ENCODE data around the gene RANBP10. TPM values are rescaled to one million over a fixed set of nuclear protein-coding genes. Genes with fewer than 3 reads are reported as not detected.

The RANBP10 gene
- total and polyA plus RNA-seq, 2 of the 13 experiments (the other 11 are each of a cell fraction or from before 2014, with no cell fraction given): 9.2 to 22.7 TPM

GRCh38 chr16:67804853-67805542 lies 1.4 kb downstream of the RANBP10 start (continued):
- TF ChIP-seq, protein P1, sequence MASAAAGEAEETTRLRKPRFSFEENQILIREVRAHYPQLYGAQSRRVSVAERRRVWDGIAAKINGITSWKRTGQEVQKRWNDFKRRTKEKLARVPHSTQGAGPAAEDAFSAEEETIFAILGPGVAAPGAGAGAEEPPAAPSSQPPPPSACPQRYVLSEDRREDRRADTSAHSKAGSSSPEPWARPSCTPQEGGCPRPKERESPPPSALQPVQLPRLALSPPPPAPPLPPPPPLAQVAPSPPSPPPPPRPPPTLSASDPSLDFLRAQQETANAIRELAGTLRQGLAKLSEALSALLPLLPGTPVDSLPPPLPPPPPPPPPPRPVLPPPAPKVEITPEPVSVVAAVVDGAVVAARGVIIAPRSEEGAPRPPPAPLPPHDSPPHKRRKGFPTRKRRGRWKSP (CRISPR knock-in tag; IDR thresholded peaks at IDR 0.05): peak; percentile 49; the same call in 1 of the 2 replicates
- TF ChIP-seq SSRP1 (CRISPR knock-in tag; IDR thresholded peaks at IDR 0.05): no peak
- TF ChIP-seq ZNF850 (CRISPR knock-in tag; conservative IDR thresholded peaks at IDR 0.05): no peak
- no peak for TF ChIP-seq MAFF (IDR thresholded peaks at IDR 0.05; ENCODE audit: low read depth, low read length)
- TF ChIP-seq KDM2A (CRISPR knock-in tag; IDR thresholded peaks at IDR 0.05; ENCODE audit: borderline replicate concordance, low read depth): no peak; the same call in 1 of the 2 replicates
- no peak for TF ChIP-seq EEA1 (CRISPR knock-in tag; IDR thresholded peaks at IDR 0.05; ENCODE audit: borderline replicate concordance)
- TF ChIP-seq ZNF766 (CRISPR knock-in tag; IDR thresholded peaks at IDR 0.05; ENCODE audit: borderline replicate concordance): no peak
- TF ChIP-seq ZNF484 (CRISPR knock-in tag; IDR thresholded peaks at IDR 0.05; ENCODE audit: borderline replicate concordance, low read depth): no peak
- no peak for TF ChIP-seq GZF1 (CRISPR knock-in tag; IDR thresholded peaks at IDR 0.05)
- TF ChIP-seq FOSL1 (CRISPR knock-in tag; IDR thresholded peaks at IDR 0.05; ENCODE audit: borderline replicate concordance): no peak
- TF ChIP-seq, protein P2, sequence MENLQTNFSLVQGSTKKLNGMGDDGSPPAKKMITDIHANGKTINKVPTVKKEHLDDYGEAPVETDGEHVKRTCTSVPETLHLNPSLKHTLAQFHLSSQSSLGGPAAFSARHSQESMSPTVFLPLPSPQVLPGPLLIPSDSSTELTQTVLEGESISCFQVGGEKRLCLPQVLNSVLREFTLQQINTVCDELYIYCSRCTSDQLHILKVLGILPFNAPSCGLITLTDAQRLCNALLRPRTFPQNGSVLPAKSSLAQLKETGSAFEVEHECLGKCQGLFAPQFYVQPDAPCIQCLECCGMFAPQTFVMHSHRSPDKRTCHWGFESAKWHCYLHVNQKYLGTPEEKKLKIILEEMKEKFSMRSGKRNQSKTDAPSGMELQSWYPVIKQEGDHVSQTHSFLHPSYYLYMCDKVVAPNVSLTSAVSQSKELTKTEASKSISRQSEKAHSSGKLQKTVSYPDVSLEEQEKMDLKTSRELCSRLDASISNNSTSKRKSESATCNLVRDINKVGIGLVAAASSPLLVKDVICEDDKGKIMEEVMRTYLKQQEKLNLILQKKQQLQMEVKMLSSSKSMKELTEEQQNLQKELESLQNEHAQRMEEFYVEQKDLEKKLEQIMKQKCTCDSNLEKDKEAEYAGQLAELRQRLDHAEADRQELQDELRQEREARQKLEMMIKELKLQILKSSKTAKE (CRISPR knock-in tag; IDR thresholded peaks at IDR 0.05; ENCODE audit: borderline replicate concordance): no peak
- no peak for TF ChIP-seq PATZ1 (CRISPR knock-in tag; IDR thresholded peaks at IDR 0.05)
- TF ChIP-seq CHD4 (IDR thresholded peaks at IDR 0.05; ENCODE audit: borderline replicate concordance, low read length): no peak
- TF ChIP-seq ZNF225 (CRISPR knock-in tag; IDR thresholded peaks at IDR 0.05): no peak
- no peak for TF ChIP-seq ZNF616 (CRISPR knock-in tag; IDR thresholded peaks at IDR 0.05; ENCODE audit: low read depth)
- TF ChIP-seq RFXAP (CRISPR knock-in tag; IDR thresholded peaks at IDR 0.05; ENCODE audit: borderline replicate concordance): no peak
- no peak for TF ChIP-seq MXD3 (CRISPR knock-in tag; IDR thresholded peaks at IDR 0.05)
- TF ChIP-seq ZNF619 (CRISPR knock-in tag; IDR thresholded peaks at IDR 0.05): no peak
- no peak for TF ChIP-seq XRCC5 (optimal IDR thresholded peaks at IDR 0.05; ENCODE audit: low read length)
- TF ChIP-seq, protein P3, sequence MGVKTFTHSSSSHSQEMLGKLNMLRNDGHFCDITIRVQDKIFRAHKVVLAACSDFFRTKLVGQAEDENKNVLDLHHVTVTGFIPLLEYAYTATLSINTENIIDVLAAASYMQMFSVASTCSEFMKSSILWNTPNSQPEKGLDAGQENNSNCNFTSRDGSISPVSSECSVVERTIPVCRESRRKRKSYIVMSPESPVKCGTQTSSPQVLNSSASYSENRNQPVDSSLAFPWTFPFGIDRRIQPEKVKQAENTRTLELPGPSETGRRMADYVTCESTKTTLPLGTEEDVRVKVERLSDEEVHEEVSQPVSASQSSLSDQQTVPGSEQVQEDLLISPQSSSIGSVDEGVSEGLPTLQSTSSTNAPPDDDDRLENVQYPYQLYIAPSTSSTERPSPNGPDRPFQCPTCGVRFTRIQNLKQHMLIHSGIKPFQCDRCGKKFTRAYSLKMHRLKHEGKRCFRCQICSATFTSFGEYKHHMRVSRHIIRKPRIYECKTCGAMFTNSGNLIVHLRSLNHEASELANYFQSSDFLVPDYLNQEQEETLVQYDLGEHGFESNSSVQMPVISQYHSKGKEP (CRISPR knock-in tag; IDR thresholded peaks at IDR 0.05): no peak
- TF ChIP-seq PHF8 (CRISPR knock-in tag; IDR thresholded peaks at IDR 0.05): no peak; the same call in 1 of the 2 replicates
- TF ChIP-seq ZNF34 (CRISPR knock-in tag; IDR thresholded peaks at IDR 0.05; ENCODE audit: borderline replicate concordance): no peak
- TF ChIP-seq ZNF235 (CRISPR knock-in tag; IDR thresholded peaks at IDR 0.05; ENCODE audit: borderline replicate concordance): no peak
- TF ChIP-seq HHEX (CRISPR knock-in tag; IDR thresholded peaks at IDR 0.05): no peak

All from HepG2 (cell line).